K562 (cell line): ENCODE data around the gene ADAMTS2. TPM values are rescaled to one million over a fixed set of nuclear protein-coding genes. Genes with fewer than 3 reads are reported as not detected.

Source experiments
- ATAC-seq: fragments of 200-7000 bp; cut with Tn5 transposase; 3 replicates; pipeline ENCODE4 v1.9.1; 2020; ENCODE audit warnings: moderate library complexity
- BruUV-seq: library from RNA; stranded (reverse); fragments of 400-500 nt; replicated peaks from 2 replicates; lab custom pipeline; 2021; lab: Mats Ljungman, UMichigan
- CTCF ChIA-PET: fragments of 300-600 bp; formaldehyde crosslinking; extraction: SDS; loops from one replicate; lab custom pipeline; 2021; ENCODE audit warnings: low intra/inter-chr PET ratio; lab: Yijun Ruan, JAX
- POLR2A ChIA-PET: fragments of 300-600, 350-650 bp; sonication (Branson Sonifier 250); formaldehyde crosslinking; extraction: SDS; loops from one replicate; lab custom pipeline; 2021; ENCODE audit warnings: antibody characterized with exemption, inconsistent platforms; lab: Yijun Ruan, JAX
- DNase-seq, 4 experiments: peaks; one replicate each; pipeline versions ENCODE4 v3.0.0 to v3.0.0-alpha.2; 2011 to 2018; ENCODE audit warnings: low spot score in 3 of 4, mixed read lengths in 3 of 4; ENCODE audit errors: extremely low read depth in 1 of 4
- FAIRE-seq: peaks from 2 replicates; lab custom pipeline; 2011; peaks lifted over from hg19 to GRCh38; lab: Jason Lieb, UNC
- H2AFZ ChIP-seq: 2 replicates; pipeline ENCODE4 v1.6.0; 2011; ENCODE audit warnings: low read depth, low read length, control low read depth, inconsistent platforms
- H3K27ac ChIP-seq: fragments of 200-600 bp; 3 replicates; pipeline ENCODE4 v1.8.0; 2011; ENCODE audit warnings: low read depth, mild to moderate bottlenecking, control low read depth, inconsistent platforms, low read length, moderate library complexity, mixed read lengths; ENCODE audit errors: extremely low read depth
- H3K27me3 ChIP-seq, 2 experiments: fragments of 300-600 bp in 1 of 2; 2 replicates in 1 of 2; 3 replicates in 1 of 2; pipeline versions ENCODE4 v1.6.0 to v1.8.0; 2011; ENCODE audit warnings: inconsistent platforms in 2 of 2, low read length in 2 of 2, mild to moderate bottlenecking in 1 of 2, mixed read lengths in 1 of 2, moderate library complexity in 1 of 2; ENCODE audit not compliant: control insufficient read depth in 2 of 2, insufficient read depth in 2 of 2
- H3K36me3 ChIP-seq: fragments of 300-600 bp; 3 replicates; pipeline ENCODE4 v1.8.0; 2011; ENCODE audit warnings: mild to moderate bottlenecking, low read length, inconsistent platforms; ENCODE audit not compliant: control insufficient read depth, insufficient read depth
- H3K4me1 ChIP-seq, 2 experiments: fragments of 200-600 bp in 1 of 2; replicated peaks in 1 of 2; 2 replicates in 1 of 2; 3 replicates in 1 of 2; pipeline versions ENCODE4 v1.5.1 to v1.8.0; 2011; ENCODE audit warnings: inconsistent platforms in 2 of 2, low read length in 2 of 2, mild to moderate bottlenecking in 1 of 2, mixed read lengths in 1 of 2, moderate library complexity in 1 of 2; ENCODE audit not compliant: control insufficient read depth in 2 of 2, insufficient read depth in 2 of 2
- H3K4me2 ChIP-seq: 2 replicates; pipeline ENCODE4 v1.6.1; 2011; ENCODE audit warnings: low read length, control low read depth, inconsistent platforms, mixed read lengths; ENCODE audit not compliant: insufficient read depth
- H3K4me3 ChIP-seq: fragments of 200-600 bp; sonication (generic), shearing (Covaris generic); 2 replicates; pipeline ENCODE4 v1.5.1; 2016; ENCODE audit warnings: control low read depth, inconsistent platforms
- H3K79me2 ChIP-seq: fragments of 200-600 bp; 3 replicates; pipeline ENCODE4 v1.8.0; 2011; ENCODE audit warnings: low read length, inconsistent platforms; ENCODE audit not compliant: control insufficient read depth, insufficient read depth
- H3K9ac ChIP-seq, 2 experiments: 2 replicates each; pipeline versions ENCODE4 v1.6.0 to v1.6.1; 2011; ENCODE audit warnings: low read depth in 2 of 2, low read length in 2 of 2, control low read depth in 1 of 2, inconsistent platforms in 1 of 2, mild to moderate bottlenecking in 1 of 2, mixed read lengths in 1 of 2; ENCODE audit not compliant: insufficient read depth in 1 of 2
- H3K9me1 ChIP-seq: one replicate; pipeline ENCODE4 v1.6.0; 2011; ENCODE audit warnings: inconsistent platforms, mild to moderate bottlenecking, low read length, moderate library complexity; ENCODE audit not compliant: control insufficient read depth, insufficient read depth
- H3K9me3 ChIP-seq: replicated peaks from 2 replicates; pipeline ENCODE4 v1.5.1; 2011; ENCODE audit warnings: low read depth, low read length, inconsistent platforms; ENCODE audit not compliant: control insufficient read depth, insufficient read depth
- H4K20me1 ChIP-seq: replicated peaks from 2 replicates; pipeline ENCODE4 v1.6.1; 2011; ENCODE audit warnings: low read length, inconsistent platforms, mixed read lengths; ENCODE audit not compliant: control insufficient read depth, insufficient read depth
- NFYB ChIP-seq: IDR thresholded peaks from 2 replicates; pipeline ENCODE4 v1.6.1; 2011; ENCODE audit warnings: mild to moderate bottlenecking, moderate library complexity; ENCODE audit not compliant: insufficient read length; ENCODE audit errors: extremely low read depth
- PPARD ChIP-seq: fragments of 250-450 bp; sonication (Bioruptor Pico); IDR thresholded peaks from 2 replicates; pipeline ENCODE4 v1.8.0; 2022; ENCODE audit warnings: inconsistent platforms, mild to moderate bottlenecking, moderate library complexity
- RBBP5 ChIP-seq: fragments of 200-600 bp; sonication (generic); IDR thresholded peaks from 2 replicates; pipeline ENCODE4 v1.6.1; 2012; ENCODE audit warnings: borderline replicate concordance, mild to moderate bottlenecking, low read length, control low read depth, inconsistent platforms; ENCODE audit not compliant: insufficient read depth, poor library complexity, severe bottlenecking
- RNF2 ChIP-seq: sonication (generic); IDR thresholded peaks from 2 replicates; pipeline ENCODE4 v1.6.1; 2016
- SP2 ChIP-seq: IDR thresholded peaks from 2 replicates; pipeline ENCODE4 v1.6.1; 2011; ENCODE audit warnings: mild to moderate bottlenecking, low read depth, low read length, moderate library complexity; ENCODE audit not compliant: poor library complexity, severe bottlenecking; ENCODE audit errors: extremely low read depth
- ZKSCAN1 ChIP-seq: fragments of 150-350 bp; IDR thresholded peaks from 2 replicates; pipeline ENCODE4 v1.6.1; 2016; ENCODE audit warnings: low read depth, low read length
- ZNF121 ChIP-seq: sonication (generic); formaldehyde crosslinking; conservative IDR thresholded peaks from 2 replicates; pipeline ENCODE4 v1.8.0; 2022; ENCODE audit warnings: missing genetic modification reagents
- ZNF184 ChIP-seq: sonication (generic); formaldehyde crosslinking; IDR thresholded peaks from 2 replicates; pipeline ENCODE4 v1.5.0; 2020; ENCODE audit warnings: missing genetic modification reagents
- ZNF232 ChIP-seq: sonication (generic); formaldehyde crosslinking; IDR thresholded peaks from 2 replicates; pipeline ENCODE4 v1.8.0; 2022; ENCODE audit warnings: mild to moderate bottlenecking, missing genetic modification reagents
- WGBS: fragments of 100-300 bp; shearing (Covaris generic); methylation state at CpG from one replicate; pipeline ENCODE4 v1.1.6; 2016; ENCODE audit warnings: low coverage, mixed read lengths; ENCODE audit not compliant: insufficient coverage; ENCODE audit errors: missing lambda C conversion rate; 5-methylcytosine and 5-hydroxymethylcytosine counted together
- in situ Hi-C: fragments of 300-500 bp; cut with MboI; formaldehyde crosslinking; loops from 4 replicates; pipeline ENCODE4 v1.15.0; 2018; ENCODE audit warnings: inconsistent platforms, mixed read lengths
- intact Hi-C: fragments of 100-400 bp; cut with micrococcal nuclease; formaldehyde crosslinking; loops from 2 replicates; pipeline ENCODE4 v1.14.2; 2022
- polyA plus RNA-seq, 8 experiments: library from polyadenylated mRNA; depleted of rRNA in 4 of 8; stranded (reverse) in 5 of 8; unstranded in 3 of 8; fragments of >200 nt; fragmentation: Nextera tagmentation in 2 of 8; fragmentation: Illumina TruSeq in 1 of 8; extraction: Ambion mirVana in 2 of 8; extraction: Trizol in 1 of 8; gene quantifications; 2 replicates each; pipeline versions ENCODE4 v1.2.1 to v1.2.3, GENCODE V29; 2011 to 2014; ENCODE audit warnings: inconsistent platforms in 1 of 8, missing spikeins in 1 of 8
- total RNA-seq, 7 experiments: library from RNA; depleted of rRNA in 6 of 7; stranded (reverse); fragments of >200 nt in 6 of 7; fragmentation: Illumina TruSeq in 2 of 7; extraction: Trizol in 2 of 7; gene quantifications; 2 replicates each; pipeline versions ENCODE4 v1.2.1 to v1.2.3, GENCODE V29; 2011 to 2021; ENCODE audit warnings: low replicate concordance in 1 of 7
- TF ChIP-seq, protein P1 (sequence below): sonication (generic); formaldehyde crosslinking; IDR thresholded peaks from 2 replicates; pipeline ENCODE4 v1.8.0; 2022; ENCODE audit warnings: mild to moderate bottlenecking, missing genetic modification reagents
- TF ChIP-seq, protein P2 (sequence below): fragments of 450-650 bp; IDR thresholded peaks from 2 replicates; pipeline ENCODE4 v1.6.1; 2016

ADAMTS2 gene
- total and polyA plus RNA-seq, 9 of the 15 experiments (the other 6 are each of a cell fraction or from before 2014, with no cell fraction given) = not detected

DNA sequence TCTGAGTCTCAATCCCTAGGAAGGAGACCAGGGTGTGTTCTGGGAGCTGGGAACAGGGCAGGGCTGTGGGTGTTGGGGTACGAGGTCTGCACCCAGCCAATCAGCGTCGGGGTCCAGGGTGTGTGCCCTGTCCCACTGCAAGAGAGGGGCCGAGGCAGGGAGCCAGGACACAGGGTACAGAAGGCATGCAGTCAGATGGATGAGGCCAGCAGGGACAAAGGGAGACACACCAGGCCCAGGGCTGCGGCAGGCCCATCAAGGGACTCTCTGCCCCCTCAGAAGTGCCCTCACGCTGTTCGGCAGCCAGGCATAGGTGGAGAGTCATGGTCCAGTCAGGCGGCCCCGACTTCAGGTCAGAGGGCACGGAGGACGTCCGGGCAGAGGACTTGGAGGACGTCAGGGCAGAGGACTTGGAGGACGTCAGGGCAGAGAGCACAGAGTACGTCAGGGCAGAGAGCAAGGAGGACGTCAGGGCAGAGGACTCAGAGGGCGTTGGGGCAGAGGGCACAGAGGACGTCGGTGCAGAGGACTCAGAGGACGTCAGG, 28.8 kb upstream of the ADAMTS2 start:
- ATAC-seq (no peak), FAIRE-seq (no peak), DNase-seq (no peak)
- WGBS = under 1% methylated on average over 18 of the region's 20 CpGs
- ChIA-PET POLR2A (interaction anchor here (0.6 kb wide), 1 partner anchor 89 kb away, joined by 3 read pairs; no protein-coding TSS in a partner anchor), CTCF (no interaction called here)
- BruUV-seq = no TSS peak
- H3K4me2 ChIP-seq = no peak overlapping the region
- no peaks in the 10 kb centered on the region for H3K9me1 ChIP-seq
- 0 out of 2 replicates have a peak, but pooled peaks cover 3% of the 10 kb centered on the region for H4K20me1 ChIP-seq
- no peak overlapping the region for H3K4me3 ChIP-seq
- H3K9ac ChIP-seq = no peak overlapping the region
- H3K9me3 ChIP-seq = no peaks in the 10 kb centered on the region
- H3K27ac ChIP-seq = no peak overlapping the region
- H3K4me1 ChIP-seq = no peaks in the 10 kb centered on the region; a peak in 1 of 5 replicates
- H2AFZ ChIP-seq = no peak overlapping the region
- H3K27me3 ChIP-seq = peaks cover 19 to 76% of the 10 kb centered on the region in 2 experiments; a peak in 4 of 5 replicates
- in situ Hi-C loops = no loop called here
- intact Hi-C loops = no loop called here
- no peaks in the 10 kb centered on the region for H3K79me2 ChIP-seq
- H3K36me3 ChIP-seq = no peaks in the 10 kb centered on the region
- no peak for TF ChIP-seq ZNF184 (CRISPR knock-in tag)

DNA sequence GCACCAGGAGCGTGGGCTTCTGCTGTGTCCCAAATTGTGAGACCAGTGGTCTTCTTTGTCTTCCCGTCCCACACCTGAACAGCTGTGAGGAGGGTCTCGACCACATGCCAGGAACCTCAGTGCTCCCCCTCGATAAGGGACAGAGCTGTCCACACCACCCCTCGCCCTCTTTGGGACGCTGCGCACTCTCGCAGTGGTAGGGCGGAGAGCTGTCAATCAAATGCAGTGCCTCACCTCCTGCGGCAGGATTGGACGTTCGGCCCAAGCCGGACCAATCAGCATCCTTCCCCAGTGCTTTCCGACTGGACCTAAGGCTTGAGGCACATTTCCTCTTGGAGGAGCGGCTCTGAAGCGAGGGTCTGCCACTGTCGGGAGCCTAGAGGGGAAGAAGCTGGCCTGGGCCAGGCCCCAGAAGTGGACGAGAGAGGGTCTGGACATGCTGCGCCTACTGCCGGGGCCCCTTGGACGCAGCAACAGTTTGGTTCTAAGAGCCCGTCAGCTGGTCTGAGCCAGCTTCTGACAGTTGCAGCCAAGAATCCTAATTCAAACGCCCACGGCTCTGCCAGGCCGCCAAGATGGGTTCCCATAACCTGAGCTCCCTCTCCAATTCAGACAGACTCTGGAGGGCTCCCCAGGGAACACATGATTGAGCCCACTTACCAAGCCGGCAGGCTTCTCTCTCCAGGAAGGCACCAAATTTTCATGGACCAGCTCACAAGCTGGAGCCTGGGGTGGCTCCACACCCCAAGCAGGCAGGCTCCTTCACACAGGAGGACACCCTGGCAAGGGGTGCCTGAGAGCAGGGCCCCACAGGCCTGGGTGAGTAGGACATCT, 28.1 kb upstream of the ADAMTS2 start:
- FAIRE-seq = no peak
- H2AFZ ChIP-seq = no peak overlapping the region
- no peak overlapping the region for H3K4me2 ChIP-seq
- H3K27me3 ChIP-seq = peaks cover 22 to 76% of the 10 kb centered on the region in 2 experiments; a peak in 4 of 5 replicates
- H3K36me3 ChIP-seq = no peaks in the 10 kb centered on the region
- intact Hi-C loops = no loop called here
- H3K4me3 ChIP-seq = no peak overlapping the region
- peak in 1 of 4 experiments; percentile 27 for DNase-seq
- 2% methylated on average over 21 of the region's 26 CpGs for WGBS
- in situ Hi-C loops = no loop called here
- no peaks in the 10 kb centered on the region; a peak in 1 of 5 replicates for H3K4me1 ChIP-seq
- CTCF ChIA-PET = no interaction called here
- H3K27ac ChIP-seq = no peak overlapping the region
- H3K79me2 ChIP-seq = no peaks in the 10 kb centered on the region
- H3K9me1 ChIP-seq = no peaks in the 10 kb centered on the region
- H4K20me1 ChIP-seq = peaks cover 3% of the 10 kb centered on the region; the same call in 1 of the 2 replicates
- POLR2A ChIA-PET = interaction anchor here (0.6 to 1.0 kb wide), 2 partner anchors 22 to 88 kb away, joined by 3 read pairs; no protein-coding TSS in a partner anchor
- H3K9me3 ChIP-seq = no peaks in the 10 kb centered on the region
- peak; percentile 63 for ATAC-seq
- no TSS peak for BruUV-seq
- no peak overlapping the region for H3K9ac ChIP-seq
- TF ChIP-seq ZNF232 (CRISPR knock-in tag) (no peak), NFYB (peak; percentile 34), SP2 (peak; percentile 22), ZKSCAN1 (no peak), RNF2 (no peak), PPARD (CRISPR knock-in tag) (no peak), ZNF121 (no peak), RBBP5 (no peak)
- TF ChIP-seq, protein P1, sequence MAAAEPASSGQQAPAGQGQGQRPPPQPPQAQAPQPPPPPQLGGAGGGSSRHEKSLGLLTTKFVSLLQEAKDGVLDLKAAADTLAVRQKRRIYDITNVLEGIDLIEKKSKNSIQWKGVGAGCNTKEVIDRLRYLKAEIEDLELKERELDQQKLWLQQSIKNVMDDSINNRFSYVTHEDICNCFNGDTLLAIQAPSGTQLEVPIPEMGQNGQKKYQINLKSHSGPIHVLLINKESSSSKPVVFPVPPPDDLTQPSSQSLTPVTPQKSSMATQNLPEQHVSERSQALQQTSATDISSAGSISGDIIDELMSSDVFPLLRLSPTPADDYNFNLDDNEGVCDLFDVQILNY (CRISPR knock-in tag) = no peak
- TF ChIP-seq, protein P2, sequence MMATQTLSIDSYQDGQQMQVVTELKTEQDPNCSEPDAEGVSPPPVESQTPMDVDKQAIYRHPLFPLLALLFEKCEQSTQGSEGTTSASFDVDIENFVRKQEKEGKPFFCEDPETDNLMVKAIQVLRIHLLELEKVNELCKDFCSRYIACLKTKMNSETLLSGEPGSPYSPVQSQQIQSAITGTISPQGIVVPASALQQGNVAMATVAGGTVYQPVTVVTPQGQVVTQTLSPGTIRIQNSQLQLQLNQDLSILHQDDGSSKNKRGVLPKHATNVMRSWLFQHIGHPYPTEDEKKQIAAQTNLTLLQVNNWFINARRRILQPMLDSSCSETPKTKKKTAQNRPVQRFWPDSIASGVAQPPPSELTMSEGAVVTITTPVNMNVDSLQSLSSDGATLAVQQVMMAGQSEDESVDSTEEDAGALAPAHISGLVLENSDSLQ = peak; percentile 93
